Activated CD8-positive, alpha-beta T cell treated with anti-CD3 and anti-CD28 coated beads, Interleukin-2, amount 10 ng/mL, durations not matched to agents 7 days and 5 days (primary cell): ENCODE results near the gene MEX3D. TPM values are rescaled to one million over a fixed set of nuclear protein-coding genes. Genes with fewer than 3 reads are reported as not detected.
"Not testable (repeated sequence)": the region's sequence is repeated elsewhere in the genome, so short reads cannot be mapped to it uniquely, and the experiment has no call there.

Source experiments
- ATAC-seq: fragments of 150-1000 bp; cut with Tn5 transposase; one replicate; pipeline ENCODE4 v1.10.0; 2021; ENCODE audit warnings: moderate library complexity
- CTCF ChIA-PET: fragments of 350-600 bp; sonication (Branson Sonifier 250); formaldehyde crosslinking; loops from one replicate; lab custom pipeline; 2021; ENCODE audit warnings: antibody characterized with exemption; lab: Charles Lee
- POLR2A ChIA-PET: fragments of 350-600 bp; sonication (Branson Sonifier 250); formaldehyde crosslinking; loops from one replicate; lab custom pipeline; 2021; ENCODE audit warnings: antibody characterized with exemption; lab: Charles Lee
- DNase-seq: peaks from one replicate; pipeline ENCODE4 v3.0.0-alpha.2; 2020
- H3K27ac Mint-ChIP-seq: one replicate; pipeline ENCODE4 v1.8.0; 2021; ENCODE audit warnings: mild to moderate bottlenecking, mixed read lengths
- H3K27me3 Mint-ChIP-seq: one replicate; pipeline ENCODE4 v1.8.0; 2021; ENCODE audit warnings: low read depth, mixed read lengths
- H3K36me3 Mint-ChIP-seq: one replicate; pipeline ENCODE4 v1.8.0; 2021; ENCODE audit warnings: low read depth, mixed read lengths
- H3K4me1 Mint-ChIP-seq: one replicate; pipeline ENCODE4 v1.8.0; 2021; ENCODE audit warnings: low read depth, mixed read lengths
- H3K4me3 Mint-ChIP-seq: one replicate; pipeline ENCODE4 v1.8.0; 2021; ENCODE audit warnings: mild to moderate bottlenecking, mixed read lengths
- H3K9me3 Mint-ChIP-seq: one replicate; pipeline ENCODE4 v1.8.0; 2022; ENCODE audit warnings: mixed read lengths; ENCODE audit not compliant: insufficient read depth
- total RNA-seq, 2 experiments: library from RNA; stranded (reverse); gene quantifications; one replicate each; pipeline ENCODE4 v1.2.3, GENCODE V29; 2021

Gene MEX3D
- total RNA-seq, 2 experiments from 2014 or later = 12.2 to 12.5 TPM

DNA sequence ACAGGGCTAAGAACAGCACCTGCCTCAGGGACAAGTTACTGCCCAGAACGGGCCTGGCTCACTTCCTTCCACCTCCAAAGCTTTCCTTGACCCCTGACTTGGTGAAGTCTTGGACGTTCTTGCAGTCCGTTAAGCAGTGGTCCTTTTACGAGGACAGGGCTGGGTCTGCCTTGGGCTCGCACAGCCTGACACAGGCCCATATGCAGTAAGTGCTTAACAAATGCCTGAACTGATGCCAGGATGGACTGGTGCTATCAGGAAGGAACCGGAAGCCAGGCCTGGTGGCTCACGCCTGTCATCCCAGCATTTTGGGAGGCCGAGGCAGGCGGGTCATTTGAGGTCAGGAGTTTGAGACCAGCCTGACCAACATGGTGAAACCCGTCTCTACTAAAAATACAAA, 46.1 kb downstream of the MEX3D start:
- ATAC-seq = no peak
- Mint-ChIP-seq H3K4me3 (no peak overlapping the region), H3K27ac (no peak overlapping the region), H3K36me3 (no peaks in the 10 kb centered on the region), H3K4me1 (peaks cover 2% of the 10 kb centered on the region), H3K9me3 (no peaks in the 10 kb centered on the region), H3K27me3 (peaks cover 25% of the 10 kb centered on the region)
- CTCF ChIA-PET = interaction anchor here (1.2 kb wide), 1 partner anchor 25 kb away, joined by 4 read pairs; no protein-coding TSS in a partner anchor
- no peak for DNase-seq
- POLR2A ChIA-PET = no interaction called here

- no peak for DNase-seq
- Mint-ChIP-seq H3K27me3 (peaks cover 25% of the 10 kb centered on the region), H3K4me1 (peaks cover 2% of the 10 kb centered on the region), H3K36me3 (no peaks in the 10 kb centered on the region), H3K9me3 (no peaks in the 10 kb centered on the region), H3K4me3 (no peak overlapping the region), H3K27ac (no peak overlapping the region)
- no peak for ATAC-seq
- CTCF ChIA-PET = interaction anchor here (1.2 kb wide), 1 partner anchor 25 kb away, joined by 4 read pairs; no protein-coding TSS in a partner anchor
- POLR2A ChIA-PET = no interaction called here
These were observed 46.5 kb downstream of the MEX3D start for GRCh38 chr19:1521636-1522035.

GRCh38 chr19:1520203-1520780, 47.8 kb downstream of the MEX3D start:
- POLR2A ChIA-PET = no interaction called here
- DNase-seq (no peak), ATAC-seq (no peak)
- no peak overlapping the region for H3K4me3 Mint-ChIP-seq
- H3K27me3 Mint-ChIP-seq = peaks cover 16% of the 10 kb centered on the region
- no peaks in the 10 kb centered on the region for H3K9me3 Mint-ChIP-seq
- peaks cover 2% of the 10 kb centered on the region for H3K4me1 Mint-ChIP-seq
- no peak overlapping the region for H3K27ac Mint-ChIP-seq
- CTCF ChIA-PET = no interaction called here
- H3K36me3 Mint-ChIP-seq = no peaks in the 10 kb centered on the region

GRCh38 chr19:1519802-1520201, 48.3 kb downstream of the MEX3D start:
- ATAC-seq, H3K4me3 Mint-ChIP-seq, DNase-seq, H3K36me3 Mint-ChIP-seq, H3K4me1 Mint-ChIP-seq, CTCF ChIA-PET, H3K27ac Mint-ChIP-seq, POLR2A ChIA-PET, H3K9me3 Mint-ChIP-seq: not testable (repeated sequence)
- peaks cover 14% of the 10 kb centered on the region for H3K27me3 Mint-ChIP-seq

DNA sequence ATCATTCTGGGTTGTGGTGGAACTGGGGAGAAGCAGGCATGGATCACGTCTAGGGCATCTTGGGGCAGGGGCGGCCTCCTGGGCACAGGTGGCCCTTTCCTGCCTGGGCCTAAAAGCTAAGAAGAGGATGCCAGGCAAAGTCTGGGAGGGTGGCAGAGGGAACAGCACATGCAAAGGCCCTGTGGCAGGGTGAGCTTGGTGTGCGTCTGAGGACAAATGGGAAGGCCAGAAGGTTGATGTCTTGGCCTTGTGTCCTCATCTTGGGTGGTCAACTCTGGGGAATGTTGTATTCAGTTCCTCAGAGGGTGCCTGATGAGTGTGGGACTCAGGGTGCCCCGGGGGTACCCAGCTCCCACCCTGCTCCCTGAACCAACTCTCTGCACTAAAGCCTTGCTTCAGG, 49.7 kb downstream of the MEX3D start:
- no peaks in the 10 kb centered on the region for H3K36me3 Mint-ChIP-seq
- peaks cover 8% of the 10 kb centered on the region for H3K27me3 Mint-ChIP-seq
- H3K9me3 Mint-ChIP-seq = no peaks in the 10 kb centered on the region
- CTCF ChIA-PET = interaction anchor here (1.2 kb wide), 1 partner anchor 16 kb away, joined by 3 read pairs; no protein-coding TSS in a partner anchor
- ATAC-seq = no peak
- no peaks in the 10 kb centered on the region for H3K4me1 Mint-ChIP-seq
- POLR2A ChIA-PET = no interaction called here
- H3K4me3 Mint-ChIP-seq = no peak overlapping the region
- H3K27ac Mint-ChIP-seq = no peak overlapping the region
- no peak for DNase-seq

DNA sequence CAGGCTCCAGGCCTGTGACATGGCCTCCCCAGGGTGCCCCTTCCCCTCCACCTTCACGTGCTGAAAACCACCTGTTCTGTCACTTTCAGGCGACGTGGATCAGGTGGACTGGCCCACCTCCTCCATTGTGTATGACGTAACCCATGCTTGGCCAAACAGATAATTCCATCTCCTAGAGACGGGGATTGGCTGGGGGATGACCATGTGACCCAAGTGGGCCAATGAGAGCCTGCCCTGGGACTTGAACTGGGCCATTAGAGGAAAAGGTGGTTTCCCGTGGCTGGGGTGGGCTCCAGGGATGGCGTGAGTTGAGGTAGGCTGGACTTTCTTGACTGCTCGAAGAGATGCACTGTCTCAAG, 51.8 kb downstream of the MEX3D start:
- CTCF ChIA-PET = no interaction called here

GRCh38 chr19:1514986-1515721, 53.0 kb downstream of the MEX3D start:
- POLR2A ChIA-PET = no interaction called here
- Mint-ChIP-seq H3K9me3 (no peaks in the 10 kb centered on the region), H3K4me3 (no peak overlapping the region), H3K36me3 (no peaks in the 10 kb centered on the region), H3K4me1 (peaks cover 12% of the 10 kb centered on the region), H3K27ac (no peak overlapping the region), H3K27me3 (peaks cover 7% of the 10 kb centered on the region)
- DNase-seq (no peak), ATAC-seq (no peak)
- CTCF ChIA-PET = interaction anchor here (1.2 kb wide), 1 partner anchor 71 kb away, joined by 4 read pairs; no protein-coding TSS in a partner anchor

More for the DNA sequence above, 51.8 kb downstream of the MEX3D start:
- Mint-ChIP-seq H3K9me3 (no peaks in the 10 kb centered on the region), H3K27me3 (peaks cover 3% of the 10 kb centered on the region), H3K27ac (no peak overlapping the region), H3K4me3 (no peak overlapping the region), H3K36me3 (no peaks in the 10 kb centered on the region), H3K4me1 (peaks cover 7% of the 10 kb centered on the region)
- DNase-seq (no peak), ATAC-seq (no peak)
- POLR2A ChIA-PET = no interaction called here

- ATAC-seq (no peak), DNase-seq (no peak)
- no peaks in the 10 kb centered on the region for H3K9me3 Mint-ChIP-seq
- ChIA-PET CTCF (interaction anchor here (0.6 to 1.2 kb wide), 2 partner anchors 9 to 70 kb away, joined by 3 to 4 read pairs; no protein-coding TSS in a partner anchor), POLR2A (no interaction called here)
- peaks cover 11% of the 10 kb centered on the region for H3K27me3 Mint-ChIP-seq
- H3K4me1 Mint-ChIP-seq = peaks cover 12% of the 10 kb centered on the region
- no peaks in the 10 kb centered on the region for H3K36me3 Mint-ChIP-seq
- no peak overlapping the region for H3K4me3 Mint-ChIP-seq
- no peak overlapping the region for H3K27ac Mint-ChIP-seq
These were observed 53.8 kb downstream of the MEX3D start for GRCh38 chr19:1514295-1514661.

DNA sequence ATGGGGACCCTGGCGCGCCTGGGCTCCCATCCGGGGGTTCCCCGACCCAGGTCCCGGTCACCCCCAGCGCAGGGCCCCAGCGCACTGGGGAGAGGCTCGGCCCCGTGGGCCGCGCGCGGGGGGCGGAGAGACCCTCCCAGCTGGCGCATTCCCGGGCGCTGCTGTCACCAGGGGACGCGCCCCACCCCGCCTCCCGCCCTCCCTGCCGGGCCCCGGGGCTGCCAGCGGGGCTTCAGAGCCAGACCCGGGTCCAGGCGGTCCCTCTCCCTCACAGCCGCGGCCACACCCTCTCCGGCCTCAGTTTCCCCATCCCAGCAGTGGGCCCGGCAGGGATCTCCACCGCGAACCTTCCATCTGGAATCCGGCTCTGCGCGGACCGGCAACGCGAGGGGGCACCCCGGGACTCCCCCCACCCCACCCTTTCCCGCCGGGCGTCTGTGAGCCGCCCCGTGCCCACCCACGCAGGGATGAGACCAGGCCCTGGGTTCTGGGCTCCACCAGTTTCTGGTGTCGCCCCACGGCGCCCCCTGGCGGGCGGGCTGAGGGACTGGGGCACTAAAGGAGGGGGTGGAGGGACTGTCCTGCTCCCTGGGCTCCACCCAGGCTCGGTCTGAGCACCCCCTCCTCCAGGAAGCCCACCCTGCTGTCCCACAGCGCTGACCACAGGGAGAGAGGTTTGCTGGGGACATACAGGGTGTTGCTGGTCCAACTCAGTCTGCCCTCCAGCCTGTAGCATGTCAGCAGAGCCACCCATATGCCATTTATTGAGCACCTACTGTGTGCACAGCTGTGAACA, 54.4 kb downstream of the MEX3D start:
- Mint-ChIP-seq H3K36me3 (no peaks in the 10 kb centered on the region), H3K4me3 (no peak overlapping the region)

DNA sequence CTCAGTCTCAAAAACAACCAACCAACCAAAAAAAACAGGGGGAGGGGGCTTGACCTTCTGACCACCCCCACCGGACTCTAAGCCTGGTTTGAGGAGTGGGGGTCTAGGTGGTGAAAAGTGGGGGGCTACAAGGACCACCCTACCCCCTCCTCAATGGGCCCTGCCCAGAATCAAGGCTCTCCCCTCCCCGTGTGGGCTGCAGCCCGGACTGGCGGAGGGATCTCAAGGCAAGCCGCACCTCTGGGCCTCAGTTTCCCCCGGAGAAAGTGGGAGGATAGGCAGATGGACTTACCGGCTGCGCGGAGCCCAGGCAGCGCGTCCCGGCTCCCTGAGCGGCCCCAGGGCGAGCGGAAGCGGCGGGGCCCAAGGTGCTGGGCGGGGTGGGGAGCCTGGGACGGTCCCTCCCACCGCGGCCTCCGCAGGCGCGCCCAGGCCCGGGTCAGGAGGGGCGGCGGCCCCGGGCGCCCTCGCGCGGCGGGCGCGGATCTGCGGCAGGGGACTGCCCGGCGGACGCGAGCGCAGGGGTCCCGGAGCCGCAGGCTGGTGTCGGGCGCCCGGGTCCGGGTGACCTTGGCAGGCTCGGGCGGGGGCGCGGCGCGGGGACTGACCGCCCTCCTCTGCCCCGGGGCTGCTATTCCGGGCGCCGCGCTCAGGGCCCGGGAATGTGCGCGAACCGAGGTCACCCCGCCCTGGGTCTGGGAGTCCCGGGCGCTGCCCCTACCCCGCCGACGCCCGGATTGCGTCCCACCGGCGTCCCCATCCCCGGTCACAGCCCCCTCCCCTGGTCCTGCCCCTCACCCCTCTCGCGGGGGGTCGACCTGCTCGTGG, 55.2 kb downstream of the MEX3D start, which contains the start of gene ADAMTSL5:
ADAMTSL5 (minus strand) TSS at position 349 of the 828 bp plus-strand sequence. CDS start 2,076 bp downstream, outside the sequence.
- CTCF ChIA-PET = no interaction called here
- H3K27ac Mint-ChIP-seq = no peak within 1 kb of the TSS

More for the DNA sequence above, 54.4 kb downstream of the MEX3D start:
- peak; percentile 44 for ATAC-seq
- POLR2A ChIA-PET = no interaction called here
- H3K27ac Mint-ChIP-seq = no peak overlapping the region
- H3K4me1 Mint-ChIP-seq = peaks cover 12% of the 10 kb centered on the region
- CTCF ChIA-PET = interaction anchor here (0.6 to 1.2 kb wide), 2 partner anchors 8 to 69 kb away, joined by 3 to 4 read pairs; no protein-coding TSS in a partner anchor
- peak; percentile 72 for DNase-seq
- H3K9me3 Mint-ChIP-seq = no peaks in the 10 kb centered on the region
- peaks cover 13% of the 10 kb centered on the region for H3K27me3 Mint-ChIP-seq

More for the DNA sequence above, 55.2 kb downstream of the MEX3D start, which contains the start of gene ADAMTSL5:
- Mint-ChIP-seq H3K4me3 (peak within 1 kb of the TSS; percentile 66), H3K27me3 (peaks cover 16% of the 10 kb centered on the region), H3K36me3 (peaks cover under 1% of the 10 kb centered on the region), H3K9me3 (no peaks in the 10 kb centered on the region), H3K4me1 (peaks cover 15% of the 10 kb centered on the region)
- ATAC-seq = peak; percentile 87
- POLR2A ChIA-PET = no interaction called here
- peak; percentile 78 for DNase-seq
